NCI-H2227 treated with DMSO at 0.1 percent for 48 hours (cell line): ENCODE measurements around the gene ZCCHC12.

ENCODE experiments used
- DNase-seq: peaks from one replicate; lab custom pipeline; 2025; lab: John Stamatoyannopoulos, UW

ZCCHC12 gene

DNA sequence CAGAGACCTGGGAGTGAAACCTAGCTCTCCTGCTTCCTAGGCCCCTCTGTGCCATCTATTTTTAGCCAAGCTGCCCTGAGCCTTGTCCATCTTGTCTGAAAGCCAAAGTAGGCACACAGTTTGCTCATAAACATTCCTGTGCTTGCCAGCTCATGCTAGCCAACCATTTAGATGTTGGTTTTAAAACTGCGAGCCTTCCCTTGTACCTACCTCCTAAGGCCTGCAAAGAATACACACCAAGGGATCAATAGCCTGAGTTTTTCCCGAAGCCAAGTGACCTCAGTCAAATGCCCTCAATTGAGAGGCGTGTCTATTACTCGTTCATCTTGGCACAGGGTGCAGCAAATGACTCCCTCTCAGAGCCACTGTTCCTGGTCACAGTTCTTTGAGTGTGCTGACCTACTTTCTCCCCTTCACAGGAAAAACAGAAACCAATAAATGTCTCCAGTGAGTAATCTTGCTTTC, 48.5 kb downstream of the ZCCHC12 start:
- DNase-seq, result no peak
